Stomach (tissue), 4 donors: Measurements from ENCODE around the gene MIS12.

ENCODE experiments used
- CTCF ChIP-seq, 7 experiments: fragments of 450-650 bp in 4 of 7; fragments of 200-600 bp in 3 of 7; sonication (generic) in 3 of 7; IDR thresholded peaks; one replicate each; pipeline ENCODE4 v1.5.1; 2016 to 2019; ENCODE audit warnings: antibody characterized with exemption in 7 of 7, control low read depth in 2 of 7, mild to moderate bottlenecking in 1 of 7
- EP300 ChIP-seq: sonication (generic); formaldehyde crosslinking; IDR thresholded peaks from one replicate; pipeline ENCODE4 v1.6.1; 2017; ENCODE audit warnings: antibody characterized with exemption
- POLR2AphosphoS5 ChIP-seq, 3 donors: sonication (generic); formaldehyde crosslinking; IDR thresholded peaks; one replicate each; pipeline ENCODE4 v1.6.1; 2016; ENCODE audit warnings: antibody characterized with exemption in 3 of 3

GRCh38 chr17:5527601-5528250, 41.4 kb downstream of the MIS12 start:
- TF ChIP-seq CTCF (IDR thresholded peaks at IDR 0.05) (no peak), POLR2AphosphoS5 (IDR thresholded peaks at IDR 0.05) (no peak), EP300 (no peak)
